ENCODE measurements around the gene MUCL3.
"Not testable (repeated sequence)": the region's sequence is repeated elsewhere in the genome, so short reads cannot be mapped to it uniquely, and the experiment has no call there.

Gene MUCL3

GRCh38 chr6:30979690-30980089 is 38.9 kb downstream of the MUCL3 start:
- no peak for DNase-seq (ENCODE audit: low read depth in 1 of 2, low spot score in 1 of 2)

- no peak for DNase-seq (ENCODE audit: low read depth in 1 of 2, low spot score in 1 of 2)
Measured at GRCh38 chr6:30981942-30982772, 41.4 kb downstream of the MUCL3 start.

- no peak for DNase-seq (ENCODE audit: low read depth in 1 of 2, low spot score in 1 of 2)
Measured at GRCh38 chr6:30983439-30983838, 42.7 kb downstream of the MUCL3 start, which contains the start of gene MUC21. Gene MUC21, plus strand, starts transcription at chr6:30983718. Its CDS starts 241 bp downstream, at chr6:30983959.

GRCh38 chr6:30985490-30985889 is 44.7 kb downstream of the MUCL3 start:
- DNase-seq (ENCODE audit: low read depth in 1 of 2, low spot score in 1 of 2): no peak

- no peak for DNase-seq (ENCODE audit: low read depth in 1 of 2, low spot score in 1 of 2)
Measured at GRCh38 chr6:30987304-30987703, 46.5 kb downstream of the MUCL3 start.

GRCh38 chr6:30988209-30988825 is 47.5 kb downstream of the MUCL3 start:
- DNase-seq (ENCODE audit: low read depth in 1 of 2, low spot score in 1 of 2): no peak

- no peak for DNase-seq (ENCODE audit: low read depth in 1 of 2, low spot score in 1 of 2)
Measured at GRCh38 chr6:30990422-30991086, 49.8 kb downstream of the MUCL3 start.

GRCh38 chr6:30991891-30992290 is 51.1 kb downstream of the MUCL3 start:
- DNase-seq (ENCODE audit: low read depth in 1 of 2, low spot score in 1 of 2): no peak

GRCh38 chr6:30997301-30997700 is 56.5 kb downstream of the MUCL3 start:
- no peak for DNase-seq (ENCODE audit: low read depth in 1 of 2, low spot score in 1 of 2)

GRCh38 chr6:30998785-30999184 is 58.0 kb downstream of the MUCL3 start:
- DNase-seq (ENCODE audit: low read depth in 1 of 2, low spot score in 1 of 2): no peak

- DNase-seq (ENCODE audit: low read depth in 1 of 2, low spot score in 1 of 2): not testable (repeated sequence)
Measured at GRCh38 chr6:31000067-31000860, 59.5 kb downstream of the MUCL3 start.

GRCh38 chr6:31001281-31001888 is 60.6 kb downstream of the MUCL3 start:
- DNase-seq (ENCODE audit: low read depth in 1 of 2, low spot score in 1 of 2): no peak

- no peak for DNase-seq (ENCODE audit: low read depth in 1 of 2, low spot score in 1 of 2)
Measured at GRCh38 chr6:31002471-31002870, 61.7 kb downstream of the MUCL3 start.

Measured in stimulated activated CD4-positive, alpha-beta T cell treated with anti-CD3 and anti-CD28 coated beads, Interleukin-15, amount 100 ng/mL, for 1 hour (primary cell).